T-cell (primary cell): ENCODE data around the gene LRRC36. TPM values are rescaled to one million over a fixed set of nuclear protein-coding genes. Genes with fewer than 3 reads are reported as not detected.
A peak's percentile ranks its signal among the peaks of the same experiment; 100 is the strongest.

Experiments
- ATAC-seq, 4 experiments: fragments of 200-7000 bp in 3 of 4; fragments of 150-1000 bp in 1 of 4; cut with Tn5 transposase; replicated peaks in 1 of 4; 1 replicate in 3 of 4; 2 replicates in 1 of 4; pipeline ENCODE4 v1.10.0; 2021; ENCODE audit warnings: moderate library complexity in 3 of 4, mild to moderate bottlenecking in 2 of 4, moderate number of reproducible peaks in 1 of 4
- CTCF ChIA-PET, 2 donors: fragments of 300-600 bp; sonication (Branson Sonifier 250); formaldehyde crosslinking; loops; one replicate each; lab custom pipeline; 2022; ENCODE audit warnings: antibody characterized with exemption in 2 of 2; lab: Charles Lee
- POLR2A ChIA-PET, 2 donors: fragments of 300-600 bp; sonication (Branson Sonifier 250); formaldehyde crosslinking; loops; one replicate each; lab custom pipeline; 2022; ENCODE audit warnings: antibody characterized with exemption in 2 of 2; lab: Charles Lee
- DNase-seq, 35 experiments: peaks; one replicate each; pipeline versions ENCODE4 v3.0.0 to v3.0.0-alpha.2; 2013 to 2023
- H3K27ac ChIP-seq: one replicate; pipeline ENCODE4 v1.5.1; 2013; ENCODE audit warnings: low read length
- H3K27me3 ChIP-seq, 2 experiments: replicated peaks in 1 of 2; 1 replicate in 1 of 2; 2 replicates in 1 of 2; pipeline versions ENCODE4 v1.6.1 to v1.7.0; 2013; ENCODE audit warnings: low read length in 1 of 2, mixed read lengths in 1 of 2; ENCODE audit not compliant: control insufficient read depth in 2 of 2, insufficient read depth in 2 of 2; ENCODE audit errors: extremely low read depth in 1 of 2
- H3K36me3 ChIP-seq, 2 donors: 1 replicate in 1 of 2; 2 replicates in 1 of 2; pipeline versions ENCODE4 v1.6.1 to v1.7.0; 2013; ENCODE audit warnings: low read length in 1 of 2; ENCODE audit not compliant: control insufficient read depth in 2 of 2, insufficient read depth in 1 of 2; ENCODE audit errors: extremely low read depth in 1 of 2
- H3K4me1 ChIP-seq, 2 experiments: 1 replicate in 1 of 2; 2 replicates in 1 of 2; pipeline versions ENCODE4 v1.6.1 to v1.7.0; 2013; ENCODE audit warnings: low read length in 2 of 2, mixed read lengths in 1 of 2; ENCODE audit not compliant: insufficient read depth in 2 of 2, control insufficient read depth in 1 of 2; ENCODE audit errors: extremely low read depth in 1 of 2
- H3K4me3 ChIP-seq, 2 donors: 1 replicate in 1 of 2; 2 replicates in 1 of 2; pipeline versions ENCODE4 v1.5.1 to v1.7.0; 2013; ENCODE audit warnings: mild to moderate bottlenecking in 2 of 2, low read length in 1 of 2, moderate library complexity in 1 of 2; ENCODE audit not compliant: control insufficient read depth in 1 of 2; ENCODE audit errors: extremely low read depth in 1 of 2
- H3K9me3 ChIP-seq: 2 replicates; pipeline ENCODE4 v1.7.0; 2013
- H3K27ac Mint-ChIP-seq, 2 donors: one replicate each; pipeline ENCODE4 v1.8.0; 2020 to 2021; ENCODE audit warnings: mild to moderate bottlenecking in 2 of 2, mixed read lengths in 2 of 2
- H3K27me3 Mint-ChIP-seq, 2 donors: one replicate each; pipeline ENCODE4 v1.8.0; 2021 to 2022; ENCODE audit warnings: mixed read lengths in 2 of 2
- H3K36me3 Mint-ChIP-seq: one replicate; pipeline ENCODE4 v1.8.0; 2021; ENCODE audit warnings: mixed read lengths
- H3K4me1 Mint-ChIP-seq, 3 donors: one replicate each; pipeline ENCODE4 v1.8.0; 2020 to 2022; ENCODE audit warnings: mixed read lengths in 3 of 3, mild to moderate bottlenecking in 1 of 3
- H3K4me3 Mint-ChIP-seq, 3 donors: one replicate each; pipeline ENCODE4 v1.8.0; 2020 to 2022; ENCODE audit warnings: mild to moderate bottlenecking in 3 of 3, mixed read lengths in 3 of 3, moderate library complexity in 3 of 3
- H3K9me3 Mint-ChIP-seq, 3 donors: one replicate each; pipeline ENCODE4 v1.8.0; 2020 to 2022; ENCODE audit warnings: mixed read lengths in 3 of 3
- WGBS: methylation state at CpG from one replicate; pipeline ENCODE4 v1.1.5; 2013; ENCODE audit warnings: missing lambda C conversion rate; ENCODE audit not compliant: insufficient coverage; 5-methylcytosine and 5-hydroxymethylcytosine counted together
- total RNA-seq, 35 experiments: library from RNA in 6 of 35; stranded (reverse) in 6 of 35; fragments of 120-200 nt in 1 of 35; gene quantifications; one replicate each; pipeline versions ENCODE4 v1.2.1 to v1.2.4 and lab custom pipeline; 2013 to 2026

The LRRC36 gene
- total RNA-seq, 5 donors from 2014 or later (not counting 1 experiment from before 2014, with no cell fraction given), result not detected

GRCh38 chr16:67393788-67394154 lies 67.2 kb downstream of the LRRC36 start:
- Histone ChIP-seq H3K27ac (no peak overlapping the region), H3K4me3 (peak overlapping the region in 1 of 2 donors; percentile 29), H3K4me1 (peaks cover 0 to 22% of the 10 kb centered on the region in 2 experiments), H3K9me3 (no peaks in the 10 kb centered on the region), H3K27me3 (peaks cover 0 to 74% of the 10 kb centered on the region in 2 experiments), H3K36me3 (no peaks in the 10 kb centered on the region)
- DNase-seq (no peak), ATAC-seq (peak in 2 of 4 experiments; percentile 18 to 32)
- H3K9me3 Mint-ChIP-seq, result no peaks in the 10 kb centered on the region
- peak overlapping the region; percentile 47 to 71 (median 50) for H3K4me3 Mint-ChIP-seq
- ChIA-PET CTCF (no interaction called here), POLR2A (no interaction called here)
- peaks cover 32 to 47% of the 10 kb centered on the region in 2 donors for H3K27me3 Mint-ChIP-seq
- no peaks in the 10 kb centered on the region for H3K36me3 Mint-ChIP-seq
- peaks cover 7 to 8% (median 8%) of the 10 kb centered on the region in 3 donors for H3K4me1 Mint-ChIP-seq
- H3K27ac Mint-ChIP-seq, result no peak overlapping the region
- 17% methylated on average over 19 of the region's 20 CpGs for WGBS

- DNase-seq (peak in 2 of 35 experiments; percentile 12), ATAC-seq (peak; percentile 9 to 23 (median 18))
- H3K36me3 ChIP-seq, result no peaks in the 10 kb centered on the region
- H3K27ac ChIP-seq, result no peak overlapping the region
- H3K4me3 ChIP-seq, result peak overlapping the region in 1 of 2 donors; percentile 29
- Mint-ChIP-seq H3K9me3 (no peaks in the 10 kb centered on the region), H3K27me3 (peaks cover 32 to 47% of the 10 kb centered on the region in 2 donors), H3K4me1 (peaks cover 7 to 8% (median 8%) of the 10 kb centered on the region in 3 donors), H3K27ac (no peak overlapping the region), H3K36me3 (no peaks in the 10 kb centered on the region), H3K4me3 (peak overlapping the region; percentile 47 to 71 (median 50))
- ChIA-PET POLR2A (no interaction called here), CTCF (no interaction called here)
- H3K9me3 ChIP-seq, result no peaks in the 10 kb centered on the region
- H3K4me1 ChIP-seq, result peaks cover 0 to 25% of the 10 kb centered on the region in 2 experiments
- peaks cover 0 to 79% of the 10 kb centered on the region in 2 experiments for H3K27me3 ChIP-seq
- 7% methylated on average over 80 of the region's 88 CpGs for WGBS
These were observed 67.8 kb downstream of the LRRC36 start for GRCh38 chr16:67394155-67395104.

GRCh38 chr16:67395105-67395457 lies 68.5 kb downstream of the LRRC36 start:
- Histone ChIP-seq H3K4me1 (peaks cover 0 to 27% of the 10 kb centered on the region in 2 experiments), H3K9me3 (no peaks in the 10 kb centered on the region), H3K4me3 (no peak overlapping the region), H3K36me3 (no peaks in the 10 kb centered on the region), H3K27me3 (peaks cover 0 to 85% of the 10 kb centered on the region in 2 experiments), H3K27ac (no peak overlapping the region)
- Mint-ChIP-seq H3K4me3 (peak overlapping the region in 1 of 3 donors; percentile 24), H3K4me1 (peaks cover 7 to 8% (median 8%) of the 10 kb centered on the region in 3 donors), H3K27ac (no peak overlapping the region), H3K27me3 (peaks cover 32 to 46% of the 10 kb centered on the region in 2 donors), H3K9me3 (no peaks in the 10 kb centered on the region), H3K36me3 (no peaks in the 10 kb centered on the region)
- POLR2A ChIA-PET, result no interaction called here
- no peak for ATAC-seq
- CTCF ChIA-PET, result no interaction called here
- 71% methylated on average over 2 of the region's 10 CpGs for WGBS
- DNase-seq, result no peak

GRCh38 chr16:67395458-67396158 lies 69.0 kb downstream of the LRRC36 start:
- Mint-ChIP-seq H3K27me3 (peaks cover 32 to 46% of the 10 kb centered on the region in 2 donors), H3K4me3 (peak overlapping the region in 1 of 3 donors; percentile 24), H3K9me3 (no peaks in the 10 kb centered on the region), H3K27ac (no peak overlapping the region), H3K4me1 (peaks cover 7 to 8% (median 8%) of the 10 kb centered on the region in 3 donors), H3K36me3 (no peaks in the 10 kb centered on the region)
- peaks cover 0 to 90% of the 10 kb centered on the region in 2 experiments for H3K27me3 ChIP-seq
- 87% methylated on average over 12 of the region's 13 CpGs for WGBS
- no peak overlapping the region for H3K27ac ChIP-seq
- peaks cover 0 to 27% of the 10 kb centered on the region in 2 experiments for H3K4me1 ChIP-seq
- DNase-seq (no peak), ATAC-seq (no peak)
- POLR2A ChIA-PET, result no interaction called here
- H3K9me3 ChIP-seq, result no peaks in the 10 kb centered on the region
- no peak overlapping the region for H3K4me3 ChIP-seq
- no peaks in the 10 kb centered on the region for H3K36me3 ChIP-seq
- CTCF ChIA-PET, result no interaction called here

- Mint-ChIP-seq H3K9me3 (no peaks in the 10 kb centered on the region), H3K27ac (no peak overlapping the region), H3K27me3 (peaks cover 32 to 42% of the 10 kb centered on the region in 2 donors), H3K4me1 (peaks cover 7 to 8% (median 8%) of the 10 kb centered on the region in 3 donors), H3K4me3 (no peak overlapping the region), H3K36me3 (no peaks in the 10 kb centered on the region)
- H3K27me3 ChIP-seq, result peaks cover 0 to 90% of the 10 kb centered on the region in 2 experiments
- no peak for ATAC-seq
- H3K9me3 ChIP-seq, result no peaks in the 10 kb centered on the region
- H3K27ac ChIP-seq, result no peak overlapping the region
- no peak overlapping the region for H3K4me3 ChIP-seq
- WGBS, result 80% methylated on average over 24 of the region's 31 CpGs
- DNase-seq, result no peak
- ChIA-PET CTCF (no interaction called here), POLR2A (no interaction called here)
- peaks cover 0 to 27% of the 10 kb centered on the region in 2 experiments for H3K4me1 ChIP-seq
- H3K36me3 ChIP-seq, result no peaks in the 10 kb centered on the region
These were observed 69.8 kb downstream of the LRRC36 start for GRCh38 chr16:67396159-67397035.
